Hepatocyte (in vitro differentiated cells): Measurements from ENCODE around the gene LACTBL1.

Experiments used
- CTCF ChIP-seq: fragments of 200-600 bp; sonication (generic); IDR thresholded peaks from 2 replicates; pipeline ENCODE4 v1.5.1; 2016; ENCODE audit warnings: antibody characterized with exemption, mild to moderate bottlenecking; ENCODE audit not compliant: poor library complexity
- EZH2 ChIP-seq: fragments of 200-600 bp; sonication (generic); IDR thresholded peaks from 2 replicates; pipeline ENCODE4 v1.6.1; 2016; ENCODE audit warnings: antibody characterized with exemption, mild to moderate bottlenecking, borderline replicate concordance

- TF ChIP-seq CTCF (no peak), EZH2 (no peak)
Measured at GRCh38 chr1:22932803-22933470, 39.7 kb downstream of the LACTBL1 start.
